GM18499 (cell line): ENCODE measurements around the gene TMEM179.
"Not testable (repeated sequence)": the region's sequence is repeated elsewhere in the genome, so short reads cannot be mapped to it uniquely, and the experiment has no call there.

Experiments
- ATAC-seq: cut with Tn5 transposase; IDR thresholded peaks from one replicate; pipeline ENCODE4 v1.9.1; 2021; ENCODE audit warnings: moderate number of reproducible peaks; ENCODE audit not compliant: insufficient read depth, unreplicated experiment

TMEM179 gene

GRCh38 chr14:104588066-104588857 is 16.3 kb downstream of the TMEM179 start:
- no peak for ATAC-seq

- ATAC-seq, result no peak
Observed at GRCh38 chr14:104587641-104588040, 16.9 kb downstream of the TMEM179 start.

- ATAC-seq, result no peak
Observed at GRCh38 chr14:104586832-104587620, 17.5 kb downstream of the TMEM179 start.

GRCh38 chr14:104585966-104586697 is 18.4 kb downstream of the TMEM179 start:
- no peak for ATAC-seq

GRCh38 chr14:104584557-104584956 is 20.0 kb downstream of the TMEM179 start:
- no peak for ATAC-seq

GRCh38 chr14:104583424-104584306 is 20.9 kb downstream of the TMEM179 start:
- ATAC-seq, result no peak

GRCh38 chr14:104582662-104583061 is 21.9 kb downstream of the TMEM179 start:
- no peak for ATAC-seq

GRCh38 chr14:104582005-104582404 is 22.6 kb downstream of the TMEM179 start:
- no peak for ATAC-seq

- ATAC-seq, result no peak
Observed at GRCh38 chr14:104581521-104581920, 23.1 kb downstream of the TMEM179 start.

GRCh38 chr14:104580961-104581360 is 23.6 kb downstream of the TMEM179 start:
- no peak for ATAC-seq

GRCh38 chr14:104579939-104580338 is 24.6 kb downstream of the TMEM179 start:
- ATAC-seq, result not testable (repeated sequence)

- ATAC-seq, result no peak
Observed at GRCh38 chr14:104579507-104579906, 25.1 kb downstream of the TMEM179 start, which contains the start of gene C14orf180. TSS of gene C14orf180 (plus strand) at chr14:104579764. CDS start at chr14:104586431, 6,667 bp downstream.

- no peak for ATAC-seq
Observed at GRCh38 chr14:104578321-104578720, 26.3 kb downstream of the TMEM179 start.

- no peak for ATAC-seq
Observed at GRCh38 chr14:104577847-104578301, 26.7 kb downstream of the TMEM179 start.

GRCh38 chr14:104577426-104577825 is 27.1 kb downstream of the TMEM179 start:
- ATAC-seq, result no peak

- ATAC-seq, result no peak
Observed at GRCh38 chr14:104576970-104577332, 27.6 kb downstream of the TMEM179 start.

GRCh38 chr14:104576232-104576969 is 28.2 kb downstream of the TMEM179 start:
- no peak for ATAC-seq

GRCh38 chr14:104574978-104575583 is 29.5 kb downstream of the TMEM179 start:
- ATAC-seq, result no peak

- no peak for ATAC-seq
Observed at GRCh38 chr14:104574536-104574935, 30.0 kb downstream of the TMEM179 start.
